B cell (primary cell): Measurements from ENCODE around the gene CAVIN2. TPM values are rescaled to one million over a fixed set of nuclear protein-coding genes. Genes with fewer than 3 reads are reported as not detected.

Experiments
- ATAC-seq: fragments of 200-7000 bp; cut with Tn5 transposase; one replicate; pipeline ENCODE4 v1.10.0; 2021; ENCODE audit warnings: low read depth, mild to moderate bottlenecking, moderate number of reproducible peaks, moderate library complexity
- CTCF ChIA-PET: fragments of 350-600 bp; sonication (Branson Sonifier 250); formaldehyde crosslinking; loops from one replicate; lab custom pipeline; 2021; ENCODE audit warnings: antibody characterized with exemption, inconsistent platforms; lab: Charles Lee
- POLR2A ChIA-PET: fragments of 350-600 bp; sonication (Branson Sonifier 250); formaldehyde crosslinking; loops from one replicate; lab custom pipeline; 2021; ENCODE audit warnings: antibody characterized with exemption; lab: Charles Lee
- DNase-seq: peaks from one replicate; pipeline ENCODE4 v3.0.0; 2013
- H2AFZ ChIP-seq: 2 replicates; pipeline ENCODE4 v1.6.1; 2012; ENCODE audit warnings: mild to moderate bottlenecking, low read depth, low read length; ENCODE audit not compliant: insufficient read depth, poor library complexity, severe bottlenecking
- H3K27ac ChIP-seq, 2 donors: 1 replicate in 1 of 2; 2 replicates in 1 of 2; pipeline ENCODE4 v1.5.1; 2012 to 2013; ENCODE audit warnings: low read length in 2 of 2, mild to moderate bottlenecking in 2 of 2, moderate library complexity in 1 of 2
- H3K27me3 ChIP-seq, 4 experiments: fragments of 200-600 bp in 1 of 4; sonication (generic) in 1 of 4; replicated peaks in 1 of 4; 1 replicate in 2 of 4; 2 replicates in 2 of 4; pipeline versions ENCODE4 v1.6.1 to v1.7.0; 2013 to 2016; ENCODE audit warnings: low read length in 3 of 4, mild to moderate bottlenecking in 2 of 4, mixed read lengths in 1 of 4, moderate library complexity in 1 of 4; ENCODE audit not compliant: insufficient read depth in 4 of 4, control insufficient read depth in 3 of 4; ENCODE audit errors: control extremely low read depth in 1 of 4
- H3K36me3 ChIP-seq, 2 experiments: replicated peaks in 1 of 2; 1 replicate in 1 of 2; 2 replicates in 1 of 2; pipeline versions ENCODE4 v1.6.1 to v1.7.1; 2013; ENCODE audit warnings: low read length in 1 of 2; ENCODE audit not compliant: insufficient read depth in 2 of 2, control insufficient read depth in 1 of 2; ENCODE audit errors: control extremely low read depth in 1 of 2, extremely low read depth in 1 of 2
- H3K4me1 ChIP-seq, 2 donors: fragments of 200-600 bp in 1 of 2; sonication (generic) in 1 of 2; 1 replicate in 1 of 2; 2 replicates in 1 of 2; pipeline versions ENCODE4 v1.5.1 to v1.6.1; 2013 to 2017; ENCODE audit warnings: low read length in 2 of 2; ENCODE audit not compliant: control insufficient read depth in 2 of 2, insufficient read depth in 2 of 2
- H3K4me2 ChIP-seq: replicated peaks from 2 replicates; pipeline ENCODE3; 2012; ENCODE audit warnings: mild to moderate bottlenecking, low read depth, low read length; ENCODE audit not compliant: poor library complexity, severe bottlenecking
- H3K4me3 ChIP-seq, 5 experiments: fragments of 200-600 bp in 1 of 5; sonication (generic) in 1 of 5; 1 replicate in 3 of 5; 2 replicates in 2 of 5; pipeline versions ENCODE4 v1.5.1 to v1.7.0; 2011 to 2016; ENCODE audit warnings: low read length in 4 of 5, mild to moderate bottlenecking in 4 of 5, low read depth in 2 of 5, control low read depth in 1 of 5, moderate library complexity in 1 of 5; ENCODE audit not compliant: insufficient read depth in 1 of 5; ENCODE audit errors: control extremely low read depth in 1 of 5, extremely low read depth in 1 of 5
- H3K79me2 ChIP-seq: fragments of 200-600 bp; sonication (generic); one replicate; pipeline ENCODE4 v1.6.0; 2016; ENCODE audit warnings: low read length; ENCODE audit not compliant: control insufficient read depth, insufficient read depth
- H3K9ac ChIP-seq: fragments of 200-600 bp; sonication (generic); 2 replicates; pipeline ENCODE4 v1.6.1; 2017; ENCODE audit warnings: mild to moderate bottlenecking, low read length, moderate library complexity
- H3K9me3 ChIP-seq, 3 donors: one replicate each; pipeline versions ENCODE4 v1.6.1 to v1.7.1; 2013; ENCODE audit warnings: low read length in 2 of 3; ENCODE audit not compliant: control insufficient read depth in 2 of 3, insufficient read depth in 1 of 3; ENCODE audit errors: control extremely low read depth in 1 of 3
- H4K20me1 ChIP-seq: 2 replicates; pipeline ENCODE4 v1.6.0; 2012; ENCODE audit warnings: mild to moderate bottlenecking, low read length; ENCODE audit not compliant: insufficient read depth, control insufficient read depth, poor library complexity, severe bottlenecking
- H3K27ac Mint-ChIP-seq: one replicate; pipeline ENCODE4 v1.8.0; 2021; ENCODE audit warnings: mixed read lengths
- H3K27me3 Mint-ChIP-seq: one replicate; pipeline ENCODE4 v1.8.0; 2021; ENCODE audit warnings: mixed read lengths
- H3K4me1 Mint-ChIP-seq: one replicate; pipeline ENCODE4 v1.8.0; 2021; ENCODE audit warnings: mixed read lengths
- H3K4me3 Mint-ChIP-seq: one replicate; pipeline ENCODE4 v1.8.0; 2021; ENCODE audit warnings: mixed read lengths
- H3K9me3 Mint-ChIP-seq: one replicate; pipeline ENCODE4 v1.8.0; 2022; ENCODE audit warnings: mixed read lengths; ENCODE audit not compliant: insufficient read depth
- EZH2 ChIP-seq: IDR thresholded peaks from 2 replicates; pipeline ENCODE4 v1.6.1; 2012; ENCODE audit warnings: borderline replicate concordance, low read depth, mild to moderate bottlenecking, moderate library complexity, low read length; ENCODE audit not compliant: insufficient read depth, poor library complexity, severe bottlenecking
- WGBS: methylation state at CpG from one replicate; pipeline ENCODE4 v1.1.5; 2013; ENCODE audit warnings: missing lambda C conversion rate; ENCODE audit not compliant: insufficient coverage; 5-methylcytosine and 5-hydroxymethylcytosine counted together
- intact Hi-C: fragments of 100-400 bp; cut with micrococcal nuclease; formaldehyde crosslinking; loops from one replicate; pipeline ENCODE4 v1.10.0; 2022
- polyA plus RNA-seq: library from polyadenylated mRNA; depleted of rRNA; stranded (reverse); fragments of >200 nt; gene quantifications from 2 replicates; pipeline ENCODE4 v1.2.3, GENCODE V29; 2012
- total RNA-seq, 2 donors: library from RNA; stranded (reverse); fragments of 120-200 nt in 1 of 2; gene quantifications; 1 replicate in 1 of 2; 2 replicates in 1 of 2; pipeline versions ENCODE4 v1.2.3 to v1.2.4, GENCODE V29; 2013 to 2022
- TF ChIP-seq, protein P1 (sequence below): fragments of 200-600 bp; IDR thresholded peaks from one replicate; pipeline ENCODE4 v1.8.0; 2022; ENCODE audit warnings: antibody characterized with exemption, mild to moderate bottlenecking

The CAVIN2 gene
- total and polyA plus RNA-seq, 2 donors (not counting 1 experiment from before 2014, with no cell fraction given): 0.15 TPM; not detected in 1

GRCh38 chr2:191802180-191802579 is 44.7 kb downstream of the CAVIN2 start:
- H3K36me3 ChIP-seq: no peaks in the 10 kb centered on the region
- no peaks in the 10 kb centered on the region for H3K27me3 ChIP-seq
- Mint-ChIP-seq H3K27ac (no peak overlapping the region), H3K4me3 (no peak overlapping the region), H3K9me3 (no peaks in the 10 kb centered on the region), H3K4me1 (no peaks in the 10 kb centered on the region), H3K27me3 (peaks cover 9% of the 10 kb centered on the region)
- ChIA-PET CTCF (interaction anchor here (0.6 to 1.5 kb wide), 3 partner anchors 10 to 360 kb away, joined by 3 to 5 read pairs (median 3); no protein-coding TSS in a partner anchor), POLR2A (no interaction called here)
- no peaks in the 10 kb centered on the region for H3K79me2 ChIP-seq
- DNase-seq (no peak), ATAC-seq (no peak)
- no peaks in the 10 kb centered on the region for H3K4me1 ChIP-seq
- no peak overlapping the region for H3K4me2 ChIP-seq
- no peaks in the 10 kb centered on the region for H4K20me1 ChIP-seq
- H3K4me3 ChIP-seq: no peak overlapping the region
- intact Hi-C loops: no loop called here
- no peaks in the 10 kb centered on the region for H3K9me3 ChIP-seq
- TF ChIP-seq EZH2: no peak
- TF ChIP-seq, protein P1, sequence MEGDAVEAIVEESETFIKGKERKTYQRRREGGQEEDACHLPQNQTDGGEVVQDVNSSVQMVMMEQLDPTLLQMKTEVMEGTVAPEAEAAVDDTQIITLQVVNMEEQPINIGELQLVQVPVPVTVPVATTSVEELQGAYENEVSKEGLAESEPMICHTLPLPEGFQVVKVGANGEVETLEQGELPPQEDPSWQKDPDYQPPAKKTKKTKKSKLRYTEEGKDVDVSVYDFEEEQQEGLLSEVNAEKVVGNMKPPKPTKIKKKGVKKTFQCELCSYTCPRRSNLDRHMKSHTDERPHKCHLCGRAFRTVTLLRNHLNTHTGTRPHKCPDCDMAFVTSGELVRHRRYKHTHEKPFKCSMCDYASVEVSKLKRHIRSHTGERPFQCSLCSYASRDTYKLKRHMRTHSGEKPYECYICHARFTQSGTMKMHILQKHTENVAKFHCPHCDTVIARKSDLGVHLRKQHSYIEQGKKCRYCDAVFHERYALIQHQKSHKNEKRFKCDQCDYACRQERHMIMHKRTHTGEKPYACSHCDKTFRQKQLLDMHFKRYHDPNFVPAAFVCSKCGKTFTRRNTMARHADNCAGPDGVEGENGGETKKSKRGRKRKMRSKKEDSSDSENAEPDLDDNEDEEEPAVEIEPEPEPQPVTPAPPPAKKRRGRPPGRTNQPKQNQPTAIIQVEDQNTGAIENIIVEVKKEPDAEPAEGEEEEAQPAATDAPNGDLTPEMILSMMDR: no peak
- no peak overlapping the region for H3K9ac ChIP-seq
- H3K27ac ChIP-seq: no peak overlapping the region
- 100% methylated on average over 4 of the region's 5 CpGs for WGBS
- H2AFZ ChIP-seq: no peak overlapping the region

- H2AFZ ChIP-seq: no peak overlapping the region
- H3K36me3 ChIP-seq: no peaks in the 10 kb centered on the region
- no peak overlapping the region for H3K4me3 ChIP-seq
- H3K4me2 ChIP-seq: no peak overlapping the region
- TF ChIP-seq, protein P1: no peak
- no peak for TF ChIP-seq EZH2
- H4K20me1 ChIP-seq: no peaks in the 10 kb centered on the region
- Mint-ChIP-seq H3K27ac (no peak overlapping the region), H3K4me3 (no peak overlapping the region), H3K9me3 (no peaks in the 10 kb centered on the region), H3K4me1 (no peaks in the 10 kb centered on the region), H3K27me3 (peaks cover 5% of the 10 kb centered on the region)
- H3K79me2 ChIP-seq: no peaks in the 10 kb centered on the region
- intact Hi-C loops: no loop called here
- POLR2A ChIA-PET: no interaction called here
- H3K9me3 ChIP-seq: no peaks in the 10 kb centered on the region
- no peak overlapping the region for H3K27ac ChIP-seq
- DNase-seq (no peak), ATAC-seq (no peak)
- no peak overlapping the region for H3K9ac ChIP-seq
- no peaks in the 10 kb centered on the region for H3K4me1 ChIP-seq
- WGBS: no CpG with 5 or more reads among the region's 1 CpG
- CTCF ChIA-PET: interaction anchor here (1.0 kb wide), 1 partner anchor 42 kb away, joined by 3 read pairs; no protein-coding TSS in a partner anchor
- no peaks in the 10 kb centered on the region for H3K27me3 ChIP-seq
These were observed 46.0 kb downstream of the CAVIN2 start for GRCh38 chr2:191800874-191801273.
